Mucosa of rectum (tissue), 2 donors: ENCODE measurements around the gene CREB5.

ENCODE experiments used
- H3K27ac ChIP-seq, 2 donors: one replicate each; pipeline ENCODE4 v1.7.0; 2013; ENCODE audit warnings: inconsistent platforms in 2 of 2, low read depth in 2 of 2, low read length in 2 of 2
- H3K27me3 ChIP-seq, 2 donors: one replicate each; pipeline ENCODE4 v1.7.0; 2013; ENCODE audit warnings: low read length in 2 of 2; ENCODE audit not compliant: control insufficient read depth in 2 of 2, insufficient read depth in 2 of 2
- H3K36me3 ChIP-seq, 2 donors: one replicate each; pipeline ENCODE4 v1.7.0; 2013; ENCODE audit warnings: low read length in 2 of 2; ENCODE audit not compliant: control insufficient read depth in 2 of 2, insufficient read depth in 2 of 2
- H3K4me1 ChIP-seq, 2 donors: one replicate each; pipeline ENCODE4 v1.7.0; 2013; ENCODE audit warnings: low read length in 2 of 2, mild to moderate bottlenecking in 1 of 2; ENCODE audit not compliant: control insufficient read depth in 2 of 2, insufficient read depth in 2 of 2
- H3K4me3 ChIP-seq, 2 donors: one replicate each; pipeline ENCODE4 v1.7.0; 2013; ENCODE audit warnings: low read length in 2 of 2
- H3K9ac ChIP-seq, 2 donors: one replicate each; pipeline ENCODE4 v1.7.0; 2013; ENCODE audit warnings: low read length in 2 of 2, low read depth in 1 of 2, mild to moderate bottlenecking in 1 of 2
- H3K9me3 ChIP-seq, 2 donors: one replicate each; pipeline ENCODE4 v1.7.0; 2013; ENCODE audit warnings: low read length in 2 of 2; ENCODE audit not compliant: control insufficient read depth in 2 of 2
- donor health status: healthy.
- donor health status: Normal muscosa, but diverticular disease.

Gene CREB5

DNA sequence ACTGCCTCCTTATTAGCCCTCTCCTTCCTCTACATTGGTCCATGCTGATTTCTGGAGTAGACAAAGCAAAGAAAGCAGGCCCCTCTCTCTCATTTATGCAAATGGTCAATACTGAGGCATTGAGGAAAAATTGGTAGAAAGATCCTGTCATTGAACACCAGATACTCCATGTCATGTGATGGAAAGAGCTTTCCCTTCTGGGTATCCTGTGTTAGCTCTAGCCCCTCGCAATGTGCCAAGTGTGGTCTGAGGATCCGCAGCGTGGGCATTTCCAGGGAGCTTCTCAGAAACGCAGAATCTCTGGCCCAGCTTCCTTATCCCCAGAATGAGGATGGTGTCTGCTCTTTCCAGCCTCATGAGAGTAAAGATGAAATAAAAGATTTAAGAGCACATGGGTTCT, 159.1 kb downstream of the CREB5 start:
- peaks cover 31 to 51% of the 10 kb centered on the region in 2 donors for H3K27me3 ChIP-seq
- H3K4me1 ChIP-seq = no peaks in the 10 kb centered on the region
- H3K4me3 ChIP-seq = no peak overlapping the region
- H3K36me3 ChIP-seq = no peaks in the 10 kb centered on the region
- no peaks in the 10 kb centered on the region for H3K9me3 ChIP-seq
- no peak overlapping the region for H3K9ac ChIP-seq
- H3K27ac ChIP-seq = no peak overlapping the region

DNA sequence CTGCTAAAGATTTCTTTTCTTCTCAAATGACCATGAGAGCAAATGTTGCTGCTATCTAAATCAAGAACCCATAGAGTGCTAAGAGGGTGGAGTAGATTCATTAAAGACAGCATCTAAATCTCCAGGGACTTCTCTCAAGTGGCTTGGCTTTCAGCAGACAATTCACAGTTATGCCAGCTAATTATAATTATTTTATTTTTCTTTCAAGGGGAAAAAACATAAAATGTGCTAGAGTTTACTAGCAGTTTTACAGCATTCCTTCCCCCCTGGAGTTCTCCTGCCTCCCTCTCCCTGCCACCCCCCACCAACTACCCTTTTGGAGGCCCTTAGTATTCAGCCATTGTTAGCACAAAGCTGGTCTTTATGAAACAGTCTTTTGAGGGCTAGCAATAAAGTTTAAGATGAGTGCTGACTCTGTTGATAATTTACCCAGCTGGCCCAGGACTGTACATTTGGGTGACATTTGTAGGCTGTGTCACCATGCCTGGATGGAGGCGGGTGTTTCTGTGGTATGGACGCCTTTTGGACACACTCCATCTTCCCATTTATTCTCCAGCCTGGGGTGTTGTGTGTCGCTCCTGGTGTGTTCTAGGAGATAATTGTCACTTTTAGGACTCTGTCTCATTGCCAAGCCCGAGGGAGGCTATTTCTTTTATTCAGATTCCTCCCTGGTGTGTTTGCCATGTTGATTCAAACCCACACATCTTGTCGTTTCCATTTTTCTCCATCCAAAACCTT, 160.2 kb downstream of the CREB5 start:
- H3K4me3 ChIP-seq = no peak overlapping the region
- no peaks in the 10 kb centered on the region for H3K36me3 ChIP-seq
- no peaks in the 10 kb centered on the region for H3K9me3 ChIP-seq
- peaks cover 35 to 49% of the 10 kb centered on the region in 2 donors for H3K27me3 ChIP-seq
- H3K9ac ChIP-seq = no peak overlapping the region
- no peaks in the 10 kb centered on the region for H3K4me1 ChIP-seq
- H3K27ac ChIP-seq = no peak overlapping the region

DNA sequence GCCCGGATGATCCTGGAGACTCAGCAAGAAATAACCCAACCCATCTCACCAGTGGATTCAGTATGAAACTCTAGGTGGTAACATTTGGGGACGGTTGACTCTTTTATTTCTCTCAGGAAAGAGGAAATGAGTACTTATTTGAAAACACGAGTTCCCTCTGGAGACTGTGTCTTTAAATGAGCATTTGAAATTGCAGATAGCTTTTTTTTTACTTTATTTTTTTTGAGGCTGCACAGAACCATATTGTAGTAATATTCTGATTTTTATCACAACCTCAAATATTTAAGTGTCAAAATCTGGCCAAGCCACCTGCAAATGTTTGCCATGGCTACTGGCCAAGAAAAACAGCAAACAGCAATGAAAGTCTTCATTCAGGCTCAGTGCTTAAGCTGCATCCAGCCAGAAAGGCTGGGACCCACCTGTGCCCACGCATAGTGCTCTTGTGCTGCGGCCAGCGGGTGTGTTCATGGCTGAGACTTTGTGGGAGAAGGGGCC, 160.8 kb downstream of the CREB5 start:
- H3K27me3 ChIP-seq = peaks cover 31 to 47% of the 10 kb centered on the region in 2 donors
- no peaks in the 10 kb centered on the region for H3K4me1 ChIP-seq
- no peak overlapping the region for H3K27ac ChIP-seq
- no peak overlapping the region for H3K9ac ChIP-seq
- H3K4me3 ChIP-seq = no peak overlapping the region
- H3K36me3 ChIP-seq = no peaks in the 10 kb centered on the region
- H3K9me3 ChIP-seq = no peaks in the 10 kb centered on the region

- no peaks in the 10 kb centered on the region for H3K36me3 ChIP-seq
- H3K4me1 ChIP-seq = no peaks in the 10 kb centered on the region
- no peak overlapping the region for H3K4me3 ChIP-seq
- H3K9ac ChIP-seq = no peak overlapping the region
- H3K9me3 ChIP-seq = no peaks in the 10 kb centered on the region
- no peak overlapping the region for H3K27ac ChIP-seq
- H3K27me3 ChIP-seq = peaks cover 31 to 43% of the 10 kb centered on the region in 2 donors
Observed at GRCh38 chr7:28573651-28574301, 161.5 kb downstream of the CREB5 start.

DNA sequence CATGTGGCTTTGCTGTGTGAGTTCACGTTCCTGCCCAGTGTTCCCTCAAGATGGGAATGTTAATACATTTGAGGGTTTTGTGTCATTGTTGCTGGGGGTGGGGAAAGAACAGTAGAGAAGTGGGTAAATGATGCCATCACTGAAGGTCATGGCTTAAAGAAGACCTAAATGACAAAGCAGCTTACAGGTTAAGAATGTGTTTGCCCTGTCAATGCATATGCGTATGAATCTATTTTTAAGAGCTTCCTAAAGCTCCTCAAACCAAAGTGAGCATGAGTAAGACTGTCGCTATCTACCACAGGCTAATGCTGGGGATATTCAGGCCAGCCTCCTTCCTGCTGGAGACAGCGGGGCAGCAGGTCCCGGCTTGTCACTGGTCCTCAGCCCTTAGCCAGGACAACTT, 162.9 kb downstream of the CREB5 start:
- Histone ChIP-seq H3K36me3 (no peaks in the 10 kb centered on the region), H3K9ac (no peak overlapping the region), H3K4me1 (no peaks in the 10 kb centered on the region), H3K4me3 (no peak overlapping the region), H3K27ac (no peak overlapping the region), H3K27me3 (peaks cover 30 to 34% of the 10 kb centered on the region in 2 donors), H3K9me3 (no peaks in the 10 kb centered on the region)

GRCh38 chr7:28576656-28577055, 164.3 kb downstream of the CREB5 start:
- Histone ChIP-seq H3K27me3 (peaks cover 18 to 29% of the 10 kb centered on the region in 2 donors), H3K9me3 (no peaks in the 10 kb centered on the region), H3K4me1 (no peaks in the 10 kb centered on the region), H3K4me3 (no peak overlapping the region), H3K27ac (no peak overlapping the region), H3K9ac (no peak overlapping the region), H3K36me3 (no peaks in the 10 kb centered on the region)

DNA sequence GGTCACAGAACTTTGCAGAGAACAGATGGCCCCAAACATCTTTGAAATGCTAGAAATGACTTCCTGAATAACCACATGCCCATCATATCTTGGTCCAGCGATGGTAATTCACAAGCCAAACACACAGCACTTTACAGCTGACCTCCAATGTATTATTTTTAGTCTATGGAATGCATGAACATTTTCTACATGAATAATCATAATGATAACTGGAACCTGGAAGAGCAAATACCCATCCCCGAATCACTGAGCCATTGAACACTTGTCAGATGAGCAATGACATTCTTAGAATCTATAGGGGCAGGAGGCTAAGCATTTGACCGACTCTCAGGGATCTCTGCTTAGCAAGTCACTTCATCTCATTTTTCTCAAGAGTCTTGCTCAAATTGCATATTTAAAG, 167.3 kb downstream of the CREB5 start:
- Histone ChIP-seq H3K36me3 (no peaks in the 10 kb centered on the region), H3K4me3 (no peak overlapping the region), H3K9ac (no peak overlapping the region), H3K27ac (no peak overlapping the region), H3K27me3 (peaks cover 8 to 28% of the 10 kb centered on the region in 2 donors), H3K4me1 (no peaks in the 10 kb centered on the region), H3K9me3 (no peaks in the 10 kb centered on the region)

- Histone ChIP-seq H3K27me3 (peaks cover 8 to 26% of the 10 kb centered on the region in 2 donors), H3K27ac (no peak overlapping the region), H3K9me3 (no peaks in the 10 kb centered on the region), H3K36me3 (no peaks in the 10 kb centered on the region), H3K4me3 (no peak overlapping the region), H3K4me1 (no peaks in the 10 kb centered on the region), H3K9ac (no peak overlapping the region)
Observed at GRCh38 chr7:28580665-28581064, 168.3 kb downstream of the CREB5 start.

DNA sequence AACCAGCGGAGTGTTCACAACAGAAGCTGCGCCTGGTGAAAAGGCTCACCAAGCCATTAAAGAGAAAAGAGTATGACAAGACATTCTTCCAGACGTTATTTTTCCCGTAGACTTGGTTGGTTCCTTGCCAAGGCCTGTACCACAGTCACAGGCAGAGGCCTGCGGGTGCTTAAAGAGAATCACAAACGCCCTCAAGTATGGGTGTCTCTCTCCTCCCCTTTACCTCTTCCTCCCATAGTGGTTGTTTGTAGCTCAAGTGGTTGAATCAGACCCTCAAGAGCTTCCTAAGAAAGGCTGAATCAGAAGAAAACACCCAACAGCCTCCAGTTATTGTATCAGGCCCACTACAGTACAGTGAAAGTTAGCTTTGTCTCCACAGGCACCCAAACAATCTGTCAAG, 169.0 kb downstream of the CREB5 start:
- Histone ChIP-seq H3K9ac (no peak overlapping the region), H3K27me3 (peaks cover 5 to 23% of the 10 kb centered on the region in 2 donors), H3K9me3 (no peaks in the 10 kb centered on the region), H3K36me3 (no peaks in the 10 kb centered on the region), H3K4me1 (no peaks in the 10 kb centered on the region), H3K4me3 (no peak overlapping the region), H3K27ac (no peak overlapping the region)

GRCh38 chr7:28582226-28582625, 169.9 kb downstream of the CREB5 start:
- H3K27me3 ChIP-seq = peaks cover 1 to 23% of the 10 kb centered on the region in 2 donors
- no peak overlapping the region for H3K27ac ChIP-seq
- H3K4me3 ChIP-seq = no peak overlapping the region
- no peaks in the 10 kb centered on the region for H3K4me1 ChIP-seq
- H3K9ac ChIP-seq = no peak overlapping the region
- no peaks in the 10 kb centered on the region for H3K36me3 ChIP-seq
- H3K9me3 ChIP-seq = no peaks in the 10 kb centered on the region
